Upper lobe of left lung (tissue), 6 donors: ENCODE data around the gene DSCAM. TPM values are rescaled to one million over a fixed set of nuclear protein-coding genes. Genes with fewer than 3 reads are reported as not detected.

Experiments used
- ATAC-seq, 2 donors: fragments of 200-7000 bp; cut with Tn5 transposase; one replicate each; pipeline ENCODE4 v1.9.1; 2022; ENCODE audit warnings: mild to moderate bottlenecking in 2 of 2, moderate library complexity in 2 of 2; ENCODE audit not compliant: low FRiP score in 2 of 2
- DNase-seq, 2 donors: peaks; one replicate each; pipeline ENCODE4 v3.0.0-alpha.2; 2019 to 2020
- H3K27ac ChIP-seq, 4 donors: fragments of 200-600 bp; sonication (generic); one replicate each; pipeline ENCODE4 v1.5.1; 2016 to 2019
- H3K27me3 ChIP-seq, 4 donors: fragments of 200-600 bp; sonication (generic); one replicate each; pipeline ENCODE4 v1.5.1; 2017 to 2019
- H3K36me3 ChIP-seq, 4 donors: fragments of 200-600 bp; sonication (generic); one replicate each; pipeline ENCODE4 v1.5.1; 2016 to 2019
- H3K4me1 ChIP-seq, 4 donors: fragments of 200-600 bp; sonication (generic); one replicate each; pipeline ENCODE4 v1.5.1; 2018 to 2019
- H3K4me3 ChIP-seq, 4 donors: fragments of 200-600 bp; sonication (generic); one replicate each; pipeline ENCODE4 v1.5.1; 2017 to 2019; ENCODE audit warnings: mild to moderate bottlenecking in 2 of 4, moderate library complexity in 1 of 4
- H3K9me3 ChIP-seq, 4 donors: fragments of 200-600 bp; sonication (generic); one replicate each; pipeline ENCODE4 v1.5.1; 2018 to 2019
- EP300 ChIP-seq, 4 donors: sonication (generic); formaldehyde crosslinking; IDR thresholded peaks; one replicate each; pipeline ENCODE4 v1.5.1; 2017; ENCODE audit warnings: antibody characterized with exemption in 4 of 4, control low read depth in 2 of 4
- POLR2A ChIP-seq, 4 donors: fragments of 450-650 bp; IDR thresholded peaks; one replicate each; pipeline ENCODE4 v1.5.1; 2016 to 2017; ENCODE audit warnings: antibody characterized with exemption in 4 of 4, mild to moderate bottlenecking in 2 of 4
- POLR2AphosphoS5 ChIP-seq, 2 donors: sonication (generic); formaldehyde crosslinking; IDR thresholded peaks; one replicate each; pipeline ENCODE4 v1.5.1; 2017; ENCODE audit warnings: antibody characterized with exemption in 2 of 2
- WGBS, 2 donors: methylation state at CpG; one replicate each; pipeline ENCODE4 v1.1.5; 2017 to 2018; 5-methylcytosine and 5-hydroxymethylcytosine counted together
- total RNA-seq, 6 donors: library from RNA; depleted of rRNA in 4 of 6; stranded (reverse); fragments of >200 nt in 4 of 6; gene quantifications; one replicate each; pipeline versions ENCODE4 v1.1.0 to v1.2.1, GENCODE V29; 2016 to 2021
- TF ChIP-seq, protein P1 (sequence below), 6 experiments: fragments of 450-650 bp in 4 of 6; fragments of 200-600 bp in 2 of 6; sonication (generic) in 2 of 6; IDR thresholded peaks; one replicate each; pipeline ENCODE4 v1.5.1; 2016 to 2019; ENCODE audit warnings: antibody characterized with exemption in 6 of 6
- donor health status: DM: no; HTN: no; CAD: no; lungs with moderate emphysema.
- donor health status: DM: no; HTN: yes; CAD: no; lungs with severe emphysema.

The DSCAM gene
- total RNA-seq, 6 donors from 2014 or later, result under 0.01 to 0.61 (median 0.26) TPM; not detected in 1

DNA sequence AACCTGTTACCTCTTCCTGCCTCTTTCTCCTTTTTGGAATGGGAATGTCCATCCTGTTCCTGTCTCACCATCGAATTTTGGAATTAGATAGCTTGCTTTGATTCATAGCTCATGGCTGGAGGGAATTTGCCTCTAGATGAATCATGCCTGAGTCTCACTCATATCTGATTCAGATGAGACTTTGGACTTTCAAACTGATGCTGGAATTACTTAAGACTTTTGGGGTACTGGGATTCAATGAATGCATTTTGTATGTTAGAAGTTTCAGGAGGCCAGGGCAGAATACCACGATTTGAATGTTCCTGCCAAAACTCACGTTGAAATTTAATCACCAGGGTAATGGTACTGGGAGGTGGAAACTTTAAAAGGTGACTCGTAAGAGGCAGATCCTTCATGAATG lies 132.4 kb downstream of the DSCAM start:
- Histone ChIP-seq H3K27me3 (no peaks in the 10 kb centered on the region), H3K27ac (no peak overlapping the region), H3K36me3 (no peaks in the 10 kb centered on the region), H3K4me1 (no peaks in the 10 kb centered on the region), H3K9me3 (no peaks in the 10 kb centered on the region), H3K4me3 (no peak overlapping the region)
- ATAC-seq (no peak), DNase-seq (no peak)
- TF ChIP-seq, protein P1, sequence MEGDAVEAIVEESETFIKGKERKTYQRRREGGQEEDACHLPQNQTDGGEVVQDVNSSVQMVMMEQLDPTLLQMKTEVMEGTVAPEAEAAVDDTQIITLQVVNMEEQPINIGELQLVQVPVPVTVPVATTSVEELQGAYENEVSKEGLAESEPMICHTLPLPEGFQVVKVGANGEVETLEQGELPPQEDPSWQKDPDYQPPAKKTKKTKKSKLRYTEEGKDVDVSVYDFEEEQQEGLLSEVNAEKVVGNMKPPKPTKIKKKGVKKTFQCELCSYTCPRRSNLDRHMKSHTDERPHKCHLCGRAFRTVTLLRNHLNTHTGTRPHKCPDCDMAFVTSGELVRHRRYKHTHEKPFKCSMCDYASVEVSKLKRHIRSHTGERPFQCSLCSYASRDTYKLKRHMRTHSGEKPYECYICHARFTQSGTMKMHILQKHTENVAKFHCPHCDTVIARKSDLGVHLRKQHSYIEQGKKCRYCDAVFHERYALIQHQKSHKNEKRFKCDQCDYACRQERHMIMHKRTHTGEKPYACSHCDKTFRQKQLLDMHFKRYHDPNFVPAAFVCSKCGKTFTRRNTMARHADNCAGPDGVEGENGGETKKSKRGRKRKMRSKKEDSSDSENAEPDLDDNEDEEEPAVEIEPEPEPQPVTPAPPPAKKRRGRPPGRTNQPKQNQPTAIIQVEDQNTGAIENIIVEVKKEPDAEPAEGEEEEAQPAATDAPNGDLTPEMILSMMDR (IDR thresholded peaks at IDR 0.05), result no peak
- TF ChIP-seq POLR2AphosphoS5 (IDR thresholded peaks at IDR 0.05) (no peak), POLR2A (IDR thresholded peaks at IDR 0.05) (no peak), EP300 (IDR thresholded peaks at IDR 0.05) (no peak)
- WGBS, 2 donors, result 72 to 78% methylated on average over 4 of the region's 4 CpGs

DNA sequence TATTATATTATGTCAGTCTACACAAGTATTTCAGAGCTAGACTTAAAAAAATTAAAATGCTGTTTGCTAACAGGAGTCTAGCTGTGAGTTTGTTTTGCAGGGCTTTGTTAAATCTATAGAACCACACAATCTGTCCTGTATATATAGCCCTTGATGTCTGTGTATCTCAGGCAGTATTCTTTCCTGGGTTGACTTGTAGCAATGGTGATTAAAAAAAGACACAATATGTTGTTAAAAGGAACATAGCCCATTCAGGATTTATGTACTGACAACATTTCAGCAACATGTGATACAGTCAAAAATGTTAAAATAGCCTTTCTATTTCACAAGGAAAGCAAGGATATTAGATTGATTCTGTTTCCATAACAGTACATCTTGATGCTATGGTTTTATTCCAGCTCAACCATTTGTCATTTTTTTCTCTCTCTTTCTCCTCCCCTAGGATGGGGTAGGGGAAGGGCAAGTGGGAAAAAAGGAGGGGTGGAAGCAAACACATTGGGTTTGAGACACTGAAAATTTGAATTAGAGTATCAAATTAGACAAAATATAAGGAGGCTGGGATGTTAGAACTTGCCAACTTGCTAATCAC lies 139.2 kb downstream of the DSCAM start:
- ATAC-seq (no peak), DNase-seq (no peak)
- H3K4me3 ChIP-seq, result no peak overlapping the region
- no peaks in the 10 kb centered on the region for H3K27me3 ChIP-seq
- no peaks in the 10 kb centered on the region for H3K36me3 ChIP-seq
- TF ChIP-seq EP300 (IDR thresholded peaks at IDR 0.05) (no peak), POLR2A (IDR thresholded peaks at IDR 0.05) (no peak), POLR2AphosphoS5 (IDR thresholded peaks at IDR 0.05) (no peak)
- TF ChIP-seq, protein P1 (IDR thresholded peaks at IDR 0.05), result no peak
- H3K4me1 ChIP-seq, result no peaks in the 10 kb centered on the region
- H3K9me3 ChIP-seq, result no peaks in the 10 kb centered on the region
- no peak overlapping the region for H3K27ac ChIP-seq

DNA sequence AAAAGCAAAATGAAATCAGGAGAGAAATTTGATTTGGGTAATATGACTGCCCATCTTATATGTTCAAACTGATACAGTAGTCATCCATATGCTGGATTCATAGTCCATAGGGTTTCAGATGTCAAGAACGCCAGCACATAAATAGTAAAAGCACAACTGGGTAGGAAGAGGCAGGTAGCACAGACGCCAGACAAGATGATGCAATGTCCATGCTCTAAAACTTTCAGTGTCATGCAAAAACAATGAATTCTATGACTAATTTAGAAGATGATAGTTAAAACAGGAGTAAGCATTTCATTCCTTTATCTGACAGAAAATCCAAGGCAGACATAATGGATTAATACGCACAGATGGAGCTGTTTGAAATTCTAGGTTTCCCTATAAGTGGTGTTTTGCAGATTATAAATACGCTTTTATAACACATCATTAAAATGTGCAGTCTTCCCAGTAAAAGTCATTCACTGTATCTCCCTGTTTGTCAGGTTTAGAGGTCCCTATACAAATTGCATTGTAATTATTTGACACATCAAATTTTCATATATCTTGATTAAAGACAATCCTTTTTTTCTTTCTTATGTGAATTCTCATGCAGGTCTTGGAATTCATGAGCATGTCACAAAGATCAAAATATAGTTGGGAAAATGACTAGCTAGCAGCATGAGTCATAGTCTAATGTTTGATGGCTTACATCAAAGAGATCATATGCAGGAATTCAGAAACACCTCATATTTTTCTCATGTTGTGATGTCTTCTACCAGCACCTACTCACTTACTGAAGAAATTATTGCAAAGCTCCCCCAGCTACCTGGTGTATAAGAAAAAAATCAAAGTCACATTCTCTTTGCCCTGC lies 139.9 kb downstream of the DSCAM start:
- no peak overlapping the region for H3K4me3 ChIP-seq
- DNase-seq (no peak), ATAC-seq (no peak)
- no peak overlapping the region for H3K27ac ChIP-seq
- WGBS, 2 donors, result 66 to 74% methylated on average over 4 of the region's 4 CpGs
- TF ChIP-seq POLR2A (IDR thresholded peaks at IDR 0.05), result no peak
- TF ChIP-seq, protein P1 (IDR thresholded peaks at IDR 0.05), result no peak
- TF ChIP-seq EP300 (IDR thresholded peaks at IDR 0.05), result no peak
- no peak for TF ChIP-seq POLR2AphosphoS5 (IDR thresholded peaks at IDR 0.05)
- no peaks in the 10 kb centered on the region for H3K36me3 ChIP-seq
- H3K9me3 ChIP-seq, result no peaks in the 10 kb centered on the region
- H3K4me1 ChIP-seq, result no peaks in the 10 kb centered on the region
- H3K27me3 ChIP-seq, result no peaks in the 10 kb centered on the region

DNA sequence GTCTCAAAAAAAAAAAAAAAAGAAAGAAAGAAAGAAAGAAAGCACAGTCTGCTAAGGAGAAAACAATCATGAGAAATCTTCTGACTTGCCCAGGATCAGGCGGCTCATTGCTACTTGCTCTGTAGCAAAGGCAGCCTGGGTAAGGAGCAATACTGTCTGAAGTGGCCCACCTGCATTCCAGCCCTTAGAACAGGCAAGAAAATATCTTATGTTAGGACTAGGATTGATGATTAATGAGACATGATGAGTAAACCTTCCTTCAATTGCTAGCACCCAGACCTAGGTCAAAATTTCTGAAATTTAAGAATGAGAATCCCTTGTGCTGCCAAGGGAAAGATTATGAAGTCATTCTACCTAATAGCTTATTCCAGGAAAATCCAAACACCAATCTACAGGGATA lies 140.8 kb downstream of the DSCAM start:
- WGBS, 2 donors, result 22 to 76% methylated on average over 1 of the region's 1 CpG
- DNase-seq, result no peak

More for the DNA sequence above, 140.8 kb downstream of the DSCAM start:
- H3K9me3 ChIP-seq, result no peaks in the 10 kb centered on the region
- peak in 1 of 2 donors; percentile 61 for ATAC-seq
- H3K27ac ChIP-seq, result no peak overlapping the region
- H3K4me1 ChIP-seq, result no peaks in the 10 kb centered on the region
- H3K36me3 ChIP-seq, result no peaks in the 10 kb centered on the region
- no peak overlapping the region for H3K4me3 ChIP-seq
- H3K27me3 ChIP-seq, result no peaks in the 10 kb centered on the region
- TF ChIP-seq, protein P1 (IDR thresholded peaks at IDR 0.05), result no peak
- no peak for TF ChIP-seq POLR2A (IDR thresholded peaks at IDR 0.05)
- no peak for TF ChIP-seq POLR2AphosphoS5 (IDR thresholded peaks at IDR 0.05)
- TF ChIP-seq EP300 (IDR thresholded peaks at IDR 0.05), result no peak
